ENCODE data around the gene PADI3. TPM values are rescaled to one million over a fixed set of nuclear protein-coding genes. Genes with fewer than 3 reads are reported as not detected.
"Not testable (repeated sequence)": the region's sequence is repeated elsewhere in the genome, so short reads cannot be mapped to it uniquely, and the experiment has no call there.

PADI3 gene
- total and polyA plus RNA-seq, 11 donors = not detected

- Histone ChIP-seq H3K36me3 (no peaks in the 10 kb centered on the region), H3K4me1 (no peaks in the 10 kb centered on the region), H3K27ac (no peak overlapping the region), H3K4me3 (no peak overlapping the region), H3K9me3 (peaks cover 0 to 9% (median 2%) of the 10 kb centered on the region in 12 donors), H3K27me3 (peaks cover 0 to 46% (median 4%) of the 10 kb centered on the region in 9 donors)
- ATAC-seq (no peak), DNase-seq (no peak)
- TF ChIP-seq, protein P1, sequence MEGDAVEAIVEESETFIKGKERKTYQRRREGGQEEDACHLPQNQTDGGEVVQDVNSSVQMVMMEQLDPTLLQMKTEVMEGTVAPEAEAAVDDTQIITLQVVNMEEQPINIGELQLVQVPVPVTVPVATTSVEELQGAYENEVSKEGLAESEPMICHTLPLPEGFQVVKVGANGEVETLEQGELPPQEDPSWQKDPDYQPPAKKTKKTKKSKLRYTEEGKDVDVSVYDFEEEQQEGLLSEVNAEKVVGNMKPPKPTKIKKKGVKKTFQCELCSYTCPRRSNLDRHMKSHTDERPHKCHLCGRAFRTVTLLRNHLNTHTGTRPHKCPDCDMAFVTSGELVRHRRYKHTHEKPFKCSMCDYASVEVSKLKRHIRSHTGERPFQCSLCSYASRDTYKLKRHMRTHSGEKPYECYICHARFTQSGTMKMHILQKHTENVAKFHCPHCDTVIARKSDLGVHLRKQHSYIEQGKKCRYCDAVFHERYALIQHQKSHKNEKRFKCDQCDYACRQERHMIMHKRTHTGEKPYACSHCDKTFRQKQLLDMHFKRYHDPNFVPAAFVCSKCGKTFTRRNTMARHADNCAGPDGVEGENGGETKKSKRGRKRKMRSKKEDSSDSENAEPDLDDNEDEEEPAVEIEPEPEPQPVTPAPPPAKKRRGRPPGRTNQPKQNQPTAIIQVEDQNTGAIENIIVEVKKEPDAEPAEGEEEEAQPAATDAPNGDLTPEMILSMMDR (IDR thresholded peaks at IDR 0.05) = no peak
- no peak for TF ChIP-seq POLR2A (IDR thresholded peaks at IDR 0.05)
- intact Hi-C loops (cut with DNase I) = no loop called here
- 78 to 85% (median 83%) methylated on average over 9 of the region's 9 CpGs for WGBS, 4 donors
These were observed 67.8 kb downstream of the PADI3 start for GRCh38 chr1:17316704-17317103.

GRCh38 chr1:17318262-17318661, 69.4 kb downstream of the PADI3 start:
- Histone ChIP-seq H3K4me3 (no peak overlapping the region), H3K4me1 (no peaks in the 10 kb centered on the region), H3K27ac (no peak overlapping the region), H3K9me3 (peaks cover 0 to 9% (median 2%) of the 10 kb centered on the region in 12 donors), H3K36me3 (no peaks in the 10 kb centered on the region), H3K27me3 (peaks cover 0 to 31% (median 4%) of the 10 kb centered on the region in 9 donors)
- DNase-seq (no peak), ATAC-seq (no peak)
- intact Hi-C loops (cut with DNase I) = no loop called here
- TF ChIP-seq, protein P1 (IDR thresholded peaks at IDR 0.05) = no peak
- no peak for TF ChIP-seq POLR2A (IDR thresholded peaks at IDR 0.05)
- 43 to 53% (median 47%) methylated on average over 6 of the region's 6 CpGs for WGBS, 4 donors

- Histone ChIP-seq H3K36me3 (no peaks in the 10 kb centered on the region), H3K4me3 (no peak overlapping the region), H3K27me3 (peaks cover 0 to 16% (median 3%) of the 10 kb centered on the region in 9 donors), H3K4me1 (no peaks in the 10 kb centered on the region), H3K9me3 (peaks cover 0 to 11% (median 2%) of the 10 kb centered on the region in 12 donors), H3K27ac (no peak overlapping the region)
- ATAC-seq = no peak
- WGBS, 4 donors = 90 to 95% (median 91%) methylated on average over 11 of the region's 11 CpGs
- intact Hi-C loops (cut with DNase I) = no loop called here
- DNase-seq = no peak
- TF ChIP-seq, protein P1 (IDR thresholded peaks at IDR 0.05) = no peak
- no peak for TF ChIP-seq POLR2A (IDR thresholded peaks at IDR 0.05)
These were observed 70.9 kb downstream of the PADI3 start for GRCh38 chr1:17319561-17320350.

GRCh38 chr1:17321857-17322390, 73.0 kb downstream of the PADI3 start:
- H3K4me1 ChIP-seq; DNase-seq; H3K4me3 ChIP-seq; H3K27me3 ChIP-seq; H3K27ac ChIP-seq; H3K36me3 ChIP-seq; ATAC-seq; intact Hi-C loops (cut with DNase I): not testable (repeated sequence)
- WGBS, 4 donors = 67 to 77% (median 73%) methylated on average over 6 of the region's 6 CpGs
- peaks cover 0 to 11% (median 2%) of the 10 kb centered on the region in 12 donors for H3K9me3 ChIP-seq

Measured in heart left ventricle (tissue), 16 donors.